K562 (cell line): ENCODE measurements around the gene TDRD10. TPM values are rescaled to one million over a fixed set of nuclear protein-coding genes. Genes with fewer than 3 reads are reported as not detected.

Experiments used
- HOMEZ ChIP-seq: fragments of 250-450 bp; sonication (Bioruptor Pico); IDR thresholded peaks from 2 replicates; pipeline ENCODE4 v1.4.0; 2020; ENCODE audit warnings: mild to moderate bottlenecking, moderate library complexity
- NFIC ChIP-seq: fragments of 450-650 bp; IDR thresholded peaks from 2 replicates; pipeline ENCODE4 v1.6.1; 2017; ENCODE audit warnings: mild to moderate bottlenecking, inconsistent platforms
- NKRF ChIP-seq: fragments of 450-650 bp; IDR thresholded peaks from 2 replicates; pipeline ENCODE4 v1.6.1; 2016; ENCODE audit warnings: borderline replicate concordance
- POLR2G ChIP-seq: fragments of 200-400 bp; formaldehyde crosslinking; IDR thresholded peaks from 2 replicates; pipeline ENCODE4 v1.6.1; 2017; ENCODE audit warnings: low read depth, mild to moderate bottlenecking, antibody characterized with exemption, low read length, moderate library complexity
- RREB1 ChIP-seq: fragments of 250-450 bp; sonication (Bioruptor Pico); IDR thresholded peaks from 2 replicates; pipeline ENCODE4 v1.4.0; 2020
- SMAD4 ChIP-seq: fragments of 250-450 bp; sonication (Bioruptor Pico); conservative IDR thresholded peaks from 2 replicates; pipeline ENCODE4 v1.8.0; 2021; ENCODE audit warnings: inconsistent platforms, mild to moderate bottlenecking, moderate library complexity
- SRSF3 ChIP-seq: fragments of 200-400 bp; formaldehyde crosslinking; IDR thresholded peaks from 2 replicates; pipeline ENCODE4 v1.6.1; 2016; ENCODE audit warnings: mild to moderate bottlenecking, low read length, moderate library complexity; ENCODE audit not compliant: insufficient read depth
- STAG1 ChIP-seq: sonication (generic); formaldehyde crosslinking; IDR thresholded peaks from 2 replicates; pipeline ENCODE4 v1.5.0; 2020; ENCODE audit warnings: missing genetic modification reagents, borderline replicate concordance
- ZBTB5 ChIP-seq: fragments of 450-650 bp; IDR thresholded peaks from 2 replicates; pipeline ENCODE4 v1.6.1; 2017; ENCODE audit warnings: antibody characterized with exemption
- ZHX1 ChIP-seq: fragments of 150-350 bp; conservative IDR thresholded peaks from 2 replicates; pipeline ENCODE4 v1.6.1; 2014; ENCODE audit warnings: low read length
- ZNF3 ChIP-seq: fragments of 250-450 bp; sonication (Bioruptor Pico); IDR thresholded peaks from 2 replicates; pipeline ENCODE4 v1.5.0; 2021; ENCODE audit warnings: mild to moderate bottlenecking, moderate library complexity
- ZNF444 ChIP-seq: fragments of 250-450 bp; sonication (Bioruptor Pico); IDR thresholded peaks from 2 replicates; pipeline ENCODE4 v1.4.0; 2020; ENCODE audit warnings: mild to moderate bottlenecking, moderate library complexity
- ZNF583 ChIP-seq: fragments of 250-450 bp; sonication (Bioruptor Pico); IDR thresholded peaks from 2 replicates; pipeline ENCODE4 v1.4.0; 2020
- ZNF830 ChIP-seq: fragments of 250-450 bp; sonication (Bioruptor Pico); IDR thresholded peaks from 2 replicates; pipeline ENCODE4 v1.5.0; 2021; ENCODE audit warnings: mild to moderate bottlenecking
- polyA plus RNA-seq, 8 experiments: library from polyadenylated mRNA; depleted of rRNA in 4 of 8; stranded (reverse) in 5 of 8; unstranded in 3 of 8; fragments of >200 nt; fragmentation: Nextera tagmentation in 2 of 8; fragmentation: Illumina TruSeq in 1 of 8; extraction: Ambion mirVana in 2 of 8; extraction: Trizol in 1 of 8; gene quantifications; 2 replicates each; pipeline versions ENCODE4 v1.2.1 to v1.2.3, GENCODE V29; 2011 to 2014; ENCODE audit warnings: inconsistent platforms in 1 of 8, missing spikeins in 1 of 8
- total RNA-seq, 7 experiments: library from RNA; depleted of rRNA in 6 of 7; stranded (reverse); fragments of >200 nt in 6 of 7; fragmentation: Illumina TruSeq in 2 of 7; extraction: Trizol in 2 of 7; gene quantifications; 2 replicates each; pipeline versions ENCODE4 v1.2.1 to v1.2.3, GENCODE V29; 2011 to 2021; ENCODE audit warnings: low replicate concordance in 1 of 7

Gene TDRD10
- total and polyA plus RNA-seq, 9 of the 15 experiments (the other 6 are each of a cell fraction or from before 2014, with no cell fraction given), result not detected

- TF ChIP-seq HOMEZ (CRISPR knock-in tag) (no peak), NFIC (peak; percentile 59), ZNF3 (CRISPR knock-in tag) (no peak), SRSF3 (no peak), STAG1 (no peak), ZNF583 (CRISPR knock-in tag) (no peak), ZBTB5 (no peak), ZNF830 (CRISPR knock-in tag) (no peak), POLR2G (no peak), NKRF (no peak), ZHX1 (no peak), SMAD4 (CRISPR knock-in tag) (0 out of 2 replicates have a peak, but pooled peaks have one; percentile 56), ZNF444 (CRISPR knock-in tag) (no peak), RREB1 (no peak)
- TF ChIP-seq, all 486 proteins: peak for 18
Observed at GRCh38 chr1:154463512-154463990, 38.5 kb upstream of the TDRD10 start (continued).
